RWPE2 (cell line): ENCODE measurements around the gene GRPEL1.

Experiments
- ATAC-seq: fragments of 200-7000 bp; cut with Tn5 transposase; 3 replicates; pipeline ENCODE4 v1.9.1; 2021; ENCODE audit warnings: low read depth
- DNase-seq: peaks from one replicate; pipeline ENCODE4 v3.0.0-alpha.2; 2020; ENCODE audit warnings: low spot score
- H3K27ac ChIP-seq: fragments of 450-650 bp; 2 replicates; pipeline ENCODE4 v1.5.1; 2017; ENCODE audit warnings: mild to moderate bottlenecking; ENCODE audit not compliant: poor library complexity, severe bottlenecking
- H3K27me3 ChIP-seq: fragments of 250-450 bp; sonication (Bioruptor Pico); 2 replicates; pipeline ENCODE4 v1.5.1; 2021; ENCODE audit warnings: mild to moderate bottlenecking, moderate library complexity; ENCODE audit not compliant: insufficient read depth, poor library complexity, severe bottlenecking
- H3K36me3 ChIP-seq: fragments of 250-450 bp; sonication (Bioruptor Pico); 2 replicates; pipeline ENCODE4 v1.5.1; 2020; ENCODE audit warnings: low read depth, mild to moderate bottlenecking, moderate library complexity
- H3K4me1 ChIP-seq: fragments of 250-450 bp; sonication (Bioruptor Pico); 2 replicates; pipeline ENCODE4 v1.5.1; 2021; ENCODE audit warnings: mild to moderate bottlenecking, moderate library complexity; ENCODE audit not compliant: insufficient read depth, poor library complexity, severe bottlenecking
- H3K4me3 ChIP-seq: fragments of 250-450 bp; sonication (Bioruptor Pico); 2 replicates; pipeline ENCODE4 v1.5.1; 2021; ENCODE audit warnings: mild to moderate bottlenecking, moderate library complexity; ENCODE audit not compliant: severe bottlenecking
- H3K9me3 ChIP-seq: fragments of 250-450 bp; sonication (Bioruptor Pico); 2 replicates; pipeline ENCODE4 v1.5.1; 2021; ENCODE audit warnings: mild to moderate bottlenecking, moderate library complexity; ENCODE audit not compliant: severe bottlenecking
- TF ChIP-seq, protein P1 (sequence below): fragments of 450-650 bp; IDR thresholded peaks from one replicate; pipeline ENCODE4 v1.5.1; 2017; ENCODE audit warnings: mild to moderate bottlenecking, moderate library complexity; ENCODE audit not compliant: poor library complexity, severe bottlenecking

The GRPEL1 gene

DNA sequence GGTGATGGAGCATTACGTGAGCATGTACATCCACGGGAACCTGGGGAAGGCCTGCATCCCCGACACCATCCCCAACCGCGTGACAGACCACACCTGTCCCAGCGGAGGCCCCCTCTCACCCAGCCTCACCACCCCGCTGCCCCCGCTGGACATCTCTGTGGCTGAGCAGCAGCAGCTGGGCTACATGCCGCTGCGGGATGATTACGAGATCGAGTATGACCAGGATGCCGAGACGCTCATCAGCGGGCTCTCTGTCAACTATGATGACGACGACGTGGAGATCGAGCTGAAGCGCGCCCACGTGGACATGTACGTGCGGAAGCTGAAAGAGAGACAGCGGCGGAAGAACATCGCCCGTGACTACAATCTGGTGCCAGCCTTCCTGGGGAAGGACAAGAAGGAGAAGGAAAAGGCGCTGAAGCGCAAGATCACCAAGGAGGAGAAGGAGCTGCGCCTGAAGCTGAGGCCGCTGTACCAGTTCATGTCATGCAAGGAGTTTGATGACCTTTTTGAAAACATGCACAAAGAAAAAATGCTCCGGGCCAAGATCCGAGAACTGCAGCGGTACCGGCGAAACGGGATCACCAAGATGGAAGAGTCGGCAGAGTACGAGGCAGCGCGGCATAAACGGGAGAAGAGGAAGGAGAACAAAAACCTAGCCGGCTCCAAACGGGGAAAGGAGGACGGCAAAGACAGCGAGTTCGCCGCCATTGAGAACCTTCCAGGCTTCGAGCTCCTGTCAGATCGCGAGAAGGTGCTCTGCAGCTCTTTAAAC is 13.6 kb downstream of the GRPEL1 start:
- no peak overlapping the region for H3K27ac ChIP-seq
- no peaks in the 10 kb centered on the region for H3K27me3 ChIP-seq
- no peak for DNase-seq
- TF ChIP-seq, protein P1, sequence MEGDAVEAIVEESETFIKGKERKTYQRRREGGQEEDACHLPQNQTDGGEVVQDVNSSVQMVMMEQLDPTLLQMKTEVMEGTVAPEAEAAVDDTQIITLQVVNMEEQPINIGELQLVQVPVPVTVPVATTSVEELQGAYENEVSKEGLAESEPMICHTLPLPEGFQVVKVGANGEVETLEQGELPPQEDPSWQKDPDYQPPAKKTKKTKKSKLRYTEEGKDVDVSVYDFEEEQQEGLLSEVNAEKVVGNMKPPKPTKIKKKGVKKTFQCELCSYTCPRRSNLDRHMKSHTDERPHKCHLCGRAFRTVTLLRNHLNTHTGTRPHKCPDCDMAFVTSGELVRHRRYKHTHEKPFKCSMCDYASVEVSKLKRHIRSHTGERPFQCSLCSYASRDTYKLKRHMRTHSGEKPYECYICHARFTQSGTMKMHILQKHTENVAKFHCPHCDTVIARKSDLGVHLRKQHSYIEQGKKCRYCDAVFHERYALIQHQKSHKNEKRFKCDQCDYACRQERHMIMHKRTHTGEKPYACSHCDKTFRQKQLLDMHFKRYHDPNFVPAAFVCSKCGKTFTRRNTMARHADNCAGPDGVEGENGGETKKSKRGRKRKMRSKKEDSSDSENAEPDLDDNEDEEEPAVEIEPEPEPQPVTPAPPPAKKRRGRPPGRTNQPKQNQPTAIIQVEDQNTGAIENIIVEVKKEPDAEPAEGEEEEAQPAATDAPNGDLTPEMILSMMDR = no peak
- no peaks in the 10 kb centered on the region for H3K4me1 ChIP-seq
- ATAC-seq = no peak
- H3K4me3 ChIP-seq = no peak overlapping the region
- H3K9me3 ChIP-seq = no peaks in the 10 kb centered on the region
- H3K36me3 ChIP-seq = peaks cover 48% of the 10 kb centered on the region

DNA sequence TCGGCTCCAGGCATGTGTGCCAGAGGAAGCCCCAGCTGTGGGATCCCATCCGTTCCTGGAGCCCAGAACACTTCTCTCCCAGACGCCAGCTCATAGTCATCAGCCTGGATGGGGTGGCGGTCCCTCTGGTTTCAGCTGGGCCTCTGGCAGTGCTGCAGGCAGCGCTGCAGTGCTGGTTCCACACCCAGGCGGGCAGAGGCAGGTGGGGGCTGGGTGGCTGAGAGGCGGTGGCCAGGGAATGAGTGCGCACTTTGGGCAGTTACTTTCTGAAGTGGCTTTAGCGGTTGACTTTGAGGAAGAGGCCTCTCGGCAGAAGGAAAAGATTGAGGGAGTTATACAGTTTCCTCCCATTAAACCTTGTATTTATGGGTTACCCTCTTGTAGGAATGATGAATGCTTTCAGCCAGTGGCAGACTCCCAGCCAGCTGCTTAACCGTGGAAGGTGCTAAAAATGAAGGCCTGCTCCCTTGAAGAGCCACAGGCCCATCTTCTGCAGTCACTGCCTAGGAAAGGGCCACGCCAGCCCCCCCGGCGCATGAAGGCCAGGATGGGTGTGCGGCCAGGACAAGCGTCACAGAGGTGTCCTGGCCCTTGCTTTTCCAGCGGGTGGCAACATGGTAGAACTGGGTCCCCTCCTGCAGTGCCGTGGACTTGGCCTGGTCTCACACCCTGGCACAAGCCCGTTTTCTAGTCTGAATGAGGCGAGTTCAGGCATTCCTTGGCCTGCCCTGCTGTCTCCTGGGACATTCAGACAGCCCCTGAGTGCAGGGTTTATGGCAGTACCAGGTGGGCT is 14.7 kb downstream of the GRPEL1 start:
- Histone ChIP-seq H3K4me3 (no peak overlapping the region), H3K27ac (no peak overlapping the region), H3K9me3 (no peaks in the 10 kb centered on the region), H3K4me1 (no peaks in the 10 kb centered on the region), H3K27me3 (no peaks in the 10 kb centered on the region), H3K36me3 (peaks cover 43% of the 10 kb centered on the region)
- TF ChIP-seq, protein P1 = no peak
- ATAC-seq (no peak; the same call in 2 of the 3 replicates), DNase-seq (no peak)

GRCh38 chr4:7052313-7052712 is 15.6 kb downstream of the GRPEL1 start:
- H3K4me1 ChIP-seq = no peaks in the 10 kb centered on the region
- DNase-seq (no peak), ATAC-seq (no peak)
- no peak overlapping the region for H3K4me3 ChIP-seq
- H3K27me3 ChIP-seq = no peaks in the 10 kb centered on the region
- TF ChIP-seq, protein P1 = no peak
- no peak overlapping the region for H3K27ac ChIP-seq
- no peaks in the 10 kb centered on the region for H3K9me3 ChIP-seq
- peaks cover 38% of the 10 kb centered on the region for H3K36me3 ChIP-seq

DNA sequence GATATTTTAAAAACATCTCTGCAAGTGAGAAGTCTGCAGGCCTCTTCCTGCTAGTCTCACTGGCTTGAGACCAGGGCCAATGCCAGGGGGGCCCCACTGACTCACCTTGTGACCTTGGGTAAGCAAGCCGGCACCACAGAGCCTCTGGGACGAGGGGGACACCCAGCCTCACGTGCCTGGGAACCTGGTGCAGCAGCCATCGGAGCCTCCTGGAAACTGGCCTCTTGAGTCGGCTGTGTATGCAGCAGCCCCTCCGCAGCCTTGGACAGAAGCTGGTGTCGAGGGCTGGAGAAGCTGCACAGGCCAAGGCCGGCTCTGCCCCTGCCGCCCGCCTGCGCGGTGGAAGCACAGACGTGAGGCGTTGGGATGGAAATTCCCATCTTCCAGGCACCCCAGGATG is 16.0 kb downstream of the GRPEL1 start:
- no peaks in the 10 kb centered on the region for H3K4me1 ChIP-seq
- TF ChIP-seq, protein P1 = no peak
- peaks cover 34% of the 10 kb centered on the region for H3K36me3 ChIP-seq
- H3K27ac ChIP-seq = no peak overlapping the region
- H3K4me3 ChIP-seq = no peak overlapping the region
- no peak for DNase-seq
- no peak for ATAC-seq
- no peaks in the 10 kb centered on the region for H3K9me3 ChIP-seq
- H3K27me3 ChIP-seq = no peaks in the 10 kb centered on the region
